GM12892 (cell line): ENCODE data around the gene LRIT3. TPM values are rescaled to one million over a fixed set of nuclear protein-coding genes. Genes with fewer than 3 reads are reported as not detected.

Experiments
- DNase-seq: peaks from one replicate; pipeline ENCODE4 v3.0.0; 2011; ENCODE audit not compliant: insufficient read length
- FAIRE-seq: peaks from 2 replicates; lab custom pipeline; 2011; peaks lifted over from hg19 to GRCh38; lab: Jason Lieb, UNC
- POLR2A ChIP-seq: IDR thresholded peaks from 2 replicates; pipeline ENCODE4 v1.6.1; 2011; ENCODE audit warnings: low read depth, low read length, control low read depth
- POLR2AphosphoS5 ChIP-seq: IDR thresholded peaks from 2 replicates; pipeline ENCODE4 v1.6.1; 2011; ENCODE audit warnings: low read depth, low read length, control low read depth
- TAF1 ChIP-seq: IDR thresholded peaks from 2 replicates; pipeline ENCODE4 v1.6.1; 2011; ENCODE audit warnings: low read depth, mild to moderate bottlenecking, control low read depth, low read length, borderline replicate concordance
- polyA plus RNA-seq: library from polyadenylated mRNA; unstranded; fragments of >200 nt; gene quantifications from one replicate; pipeline ENCODE4 v1.2.1, GENCODE V29; 2012; ENCODE audit warnings: missing spikeins, inconsistent platforms; ENCODE audit not compliant: missing spikeins

Gene LRIT3
- polyA plus RNA-seq = 0.13 TPM

DNA sequence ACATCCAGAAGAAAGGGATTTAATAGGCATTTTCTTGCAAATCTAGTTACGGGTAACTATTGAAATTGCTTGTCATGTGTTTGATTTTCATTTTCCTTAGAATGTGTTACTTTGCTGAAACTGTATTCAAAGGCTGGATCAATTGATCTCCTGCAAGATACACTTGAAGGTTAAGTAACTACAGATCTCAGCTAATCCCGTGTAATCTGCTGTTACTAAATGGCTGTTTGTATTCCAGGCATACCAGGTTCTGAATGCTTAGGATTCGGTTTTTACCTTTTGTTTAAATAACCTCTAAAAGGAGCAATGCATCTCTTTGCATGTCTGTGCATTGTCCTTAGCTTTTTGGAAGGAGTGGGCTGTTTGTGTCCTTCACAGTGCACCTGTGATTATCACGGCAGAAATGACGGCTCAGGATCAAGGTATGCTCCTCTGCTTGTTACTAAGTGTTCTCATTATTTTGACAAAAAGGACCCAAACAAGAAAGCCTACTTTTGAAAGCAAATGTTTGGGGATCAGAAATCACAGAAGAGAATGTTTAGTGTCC lies at the start of gene LRIT3:
TSS of gene LRIT3 (plus strand) at position 212 of the 547 bp plus-strand sequence. CDS start at position 307, 95 bp downstream.
- peak; percentile 14 for FAIRE-seq
- no peak for DNase-seq
- TF ChIP-seq POLR2AphosphoS5 = no peak
- no peak for TF ChIP-seq POLR2A
- no peak for TF ChIP-seq TAF1

DNA sequence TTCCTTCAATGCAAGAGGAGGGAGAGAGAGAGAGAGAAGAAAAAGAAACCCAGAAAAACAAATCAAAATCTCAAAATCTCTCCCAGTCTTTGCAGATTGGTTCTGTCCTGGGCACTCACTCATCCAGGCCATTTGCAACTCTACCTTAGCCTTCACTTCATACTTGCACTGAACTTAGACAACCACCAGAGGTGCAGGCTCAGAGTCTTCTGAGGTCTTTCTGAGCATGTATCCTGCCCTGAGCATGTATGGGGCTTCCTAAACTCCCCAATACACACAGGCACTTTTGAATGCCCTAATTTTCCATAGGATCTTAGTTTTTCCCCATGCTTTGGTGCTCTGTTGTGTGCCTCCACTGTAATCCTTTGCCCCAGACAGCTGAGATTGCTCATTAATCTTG lies 49.0 kb upstream of the LRIT3 start:
- TF ChIP-seq POLR2A (no peak), POLR2AphosphoS5 (no peak), TAF1 (no peak)
- no peak for FAIRE-seq
- DNase-seq = no peak

DNA sequence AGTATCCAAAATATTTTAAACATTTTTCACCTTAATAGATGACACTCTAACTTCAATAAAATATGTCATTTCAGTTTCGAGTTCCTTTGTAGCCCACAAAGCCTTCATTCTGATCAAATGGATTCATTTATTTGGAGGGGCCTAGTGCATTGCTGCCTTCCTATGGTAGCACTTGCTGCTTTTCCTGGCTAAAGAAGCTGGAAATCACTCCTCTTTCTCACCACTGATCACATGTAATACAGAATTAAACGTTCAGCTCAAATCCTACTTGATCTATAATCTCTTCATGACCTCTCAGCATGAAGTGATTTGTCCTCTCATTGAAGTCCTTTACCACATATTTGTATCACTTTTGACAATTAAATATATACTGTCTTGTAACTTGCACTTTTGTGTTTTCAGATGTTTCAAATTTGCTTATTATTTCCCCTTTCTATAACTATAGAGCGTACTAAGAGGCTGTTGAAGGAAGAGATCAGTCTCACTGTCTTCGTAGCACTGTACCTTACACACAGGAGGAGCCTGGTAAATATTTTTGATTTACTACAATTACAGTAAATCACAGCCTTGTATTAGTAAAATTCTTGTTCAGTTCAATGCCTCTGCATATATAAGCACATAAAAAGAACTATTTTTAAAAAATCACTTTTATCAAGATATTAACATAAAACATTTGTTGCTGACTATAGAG lies 46.7 kb upstream of the LRIT3 start:
- FAIRE-seq (no peak), DNase-seq (no peak)

GRCh38 chr4:109801895-109802319 lies 46.0 kb upstream of the LRIT3 start, which contains the start of gene CFI:
Gene CFI (minus strand): TSS chr4:109801999. CDS start chr4:109801971, 28 bp downstream.
- DNase-seq (no peak), FAIRE-seq (no peak)
- TF ChIP-seq POLR2A = no peak
- no peak for TF ChIP-seq TAF1
- TF ChIP-seq POLR2AphosphoS5 = no peak

More for the DNA sequence above, 46.7 kb upstream of the LRIT3 start:
- TF ChIP-seq TAF1 (no peak), POLR2A (no peak), POLR2AphosphoS5 (no peak)

GRCh38 chr4:109803924-109804571 lies 43.9 kb upstream of the LRIT3 start:
- no peak for TF ChIP-seq POLR2AphosphoS5
- TF ChIP-seq TAF1 = no peak
- no peak for TF ChIP-seq POLR2A
- FAIRE-seq (no peak), DNase-seq (no peak)

GRCh38 chr4:109809655-109810054 lies 38.3 kb upstream of the LRIT3 start:
- DNase-seq (no peak), FAIRE-seq (no peak)
- TF ChIP-seq TAF1 (no peak), POLR2A (no peak), POLR2AphosphoS5 (no peak)

- DNase-seq (no peak), FAIRE-seq (no peak)
- TF ChIP-seq POLR2AphosphoS5 = no peak
- TF ChIP-seq TAF1 = no peak
- no peak for TF ChIP-seq POLR2A
These were observed 37.1 kb upstream of the LRIT3 start for GRCh38 chr4:109810552-109811387.

GRCh38 chr4:109811707-109812106 lies 36.2 kb upstream of the LRIT3 start:
- TF ChIP-seq POLR2A (no peak), POLR2AphosphoS5 (no peak), TAF1 (no peak)
- DNase-seq (no peak), FAIRE-seq (no peak)

- FAIRE-seq (peak; percentile 99), DNase-seq (peak; percentile 76)
- TF ChIP-seq POLR2A (peak; percentile 60), POLR2AphosphoS5 (peak; percentile 70), TAF1 (peak; percentile 71; the same call in 1 of the 2 replicates)
These were observed 32.5 kb upstream of the LRIT3 start, which contains the start of gene GAR1 for GRCh38 chr4:109815151-109816081. Gene GAR1 (plus strand): TSS chr4:109815762. CDS start chr4:109816165, 403 bp downstream.

GRCh38 chr4:109816082-109816442 lies 31.8 kb upstream of the LRIT3 start:
- TF ChIP-seq TAF1 (no peak), POLR2AphosphoS5 (no peak), POLR2A (no peak)
- DNase-seq (no peak), FAIRE-seq (no peak)
